Thoracic aorta (tissue), 2 donors: ENCODE data around the gene FAM117A. TPM values are rescaled to one million over a fixed set of nuclear protein-coding genes. Genes with fewer than 3 reads are reported as not detected.
"Not testable (repeated sequence)": the region's sequence is repeated elsewhere in the genome, so short reads cannot be mapped to it uniquely, and the experiment has no call there.

Experiments
- ATAC-seq: fragments of 150-250 bp; one replicate; pipeline ENCODE4 v1.8.0; 2017; ENCODE audit warnings: low read depth; ENCODE audit not compliant: insufficient number of reproducible peaks, low FRiP score
- DNase-seq: peaks from one replicate; pipeline ENCODE4 v3.0.0-alpha.2; 2020; ENCODE audit warnings: low spot score
- H3K27ac ChIP-seq, 2 donors: fragments of 200-600 bp; sonication (generic); 1 replicate in 1 of 2; 2 replicates in 1 of 2; pipeline ENCODE4 v1.5.1; 2016; ENCODE audit warnings: mild to moderate bottlenecking in 2 of 2, moderate library complexity in 2 of 2
- H3K27me3 ChIP-seq: fragments of 200-600 bp; sonication (generic); replicated peaks from 2 replicates; pipeline ENCODE4 v1.6.0; 2016; ENCODE audit warnings: mild to moderate bottlenecking; ENCODE audit not compliant: insufficient read depth
- H3K36me3 ChIP-seq: fragments of 200-600 bp; sonication (generic); one replicate; pipeline ENCODE4 v1.5.1; 2016
- H3K4me1 ChIP-seq, 2 donors: fragments of 200-600 bp; sonication (generic); 1 replicate in 1 of 2; 2 replicates in 1 of 2; pipeline versions ENCODE4 v1.5.1 to v1.6.0; 2016; ENCODE audit warnings: low read depth in 2 of 2, mild to moderate bottlenecking in 1 of 2; ENCODE audit not compliant: control insufficient read depth in 1 of 2
- H3K4me3 ChIP-seq: fragments of 200-600 bp; sonication (generic); 2 replicates; pipeline ENCODE4 v1.5.1; 2016; ENCODE audit warnings: mild to moderate bottlenecking
- H3K9me3 ChIP-seq: fragments of 200-600 bp; sonication (generic); 2 replicates; pipeline ENCODE4 v1.5.1; 2016
- CTCF ChIP-seq: fragments of 200-600 bp; sonication (generic); IDR thresholded peaks from one replicate; pipeline ENCODE4 v1.5.1; 2019; ENCODE audit warnings: antibody characterized with exemption
- total RNA-seq, 2 donors: library from RNA; depleted of rRNA; stranded (reverse); fragments of >200 nt; gene quantifications; one replicate each; pipeline versions ENCODE4 v1.1.0 to v1.2.3, GENCODE V29; 2016

The FAM117A gene
- total RNA-seq, 2 donors from 2014 or later: 12.1 to 23.7 TPM

GRCh38 chr17:49762151-49762941 is 1.6 kb downstream of the FAM117A start:
- no peaks in the 10 kb centered on the region for H3K27me3 ChIP-seq
- H3K27ac ChIP-seq: no peak overlapping the region
- TF ChIP-seq CTCF: no peak
- H3K4me1 ChIP-seq: peaks cover 14 to 27% of the 10 kb centered on the region in 2 donors
- peak overlapping the region; percentile 92 for H3K4me3 ChIP-seq
- peaks cover 4% of the 10 kb centered on the region for H3K36me3 ChIP-seq
- H3K9me3 ChIP-seq: no peaks in the 10 kb centered on the region
- no peak for ATAC-seq
- DNase-seq: no peak

GRCh38 chr17:49760932-49761558 is 2.9 kb downstream of the FAM117A start:
- DNase-seq (no peak), ATAC-seq (no peak)
- Histone ChIP-seq H3K4me1 (peaks cover 14 to 27% of the 10 kb centered on the region in 2 donors), H3K27ac (no peak overlapping the region), H3K36me3 (peaks cover 4% of the 10 kb centered on the region), H3K9me3 (no peaks in the 10 kb centered on the region), H3K4me3 (no peak overlapping the region), H3K27me3 (no peaks in the 10 kb centered on the region)
- TF ChIP-seq CTCF: no peak

GRCh38 chr17:49760296-49760695 is 3.6 kb downstream of the FAM117A start:
- DNase-seq: no peak
- no peak for TF ChIP-seq CTCF
- no peak overlapping the region for H3K27ac ChIP-seq
- no peak for ATAC-seq
- peaks cover 4% of the 10 kb centered on the region for H3K36me3 ChIP-seq
- H3K27me3 ChIP-seq: no peaks in the 10 kb centered on the region
- no peaks in the 10 kb centered on the region for H3K9me3 ChIP-seq
- H3K4me1 ChIP-seq: peaks cover 14 to 27% of the 10 kb centered on the region in 2 donors
- no peak overlapping the region for H3K4me3 ChIP-seq

- H3K9me3 ChIP-seq: no peaks in the 10 kb centered on the region
- no peak overlapping the region for H3K27ac ChIP-seq
- TF ChIP-seq CTCF: no peak
- no peaks in the 10 kb centered on the region for H3K27me3 ChIP-seq
- no peak overlapping the region for H3K4me3 ChIP-seq
- ATAC-seq: no peak
- DNase-seq: no peak
- H3K36me3 ChIP-seq: peaks cover 4% of the 10 kb centered on the region
- peaks cover 7 to 18% of the 10 kb centered on the region in 2 donors for H3K4me1 ChIP-seq
These were observed 4.7 kb downstream of the FAM117A start for GRCh38 chr17:49759203-49759602.

- not testable (repeated sequence) for H3K9me3 ChIP-seq, H3K4me3 ChIP-seq, DNase-seq, ATAC-seq, H3K27me3 ChIP-seq, H3K36me3 ChIP-seq, H3K27ac ChIP-seq
- H3K4me1 ChIP-seq: peaks cover 7 to 18% of the 10 kb centered on the region in 2 donors
These were observed 5.4 kb downstream of the FAM117A start for GRCh38 chr17:49758464-49759010.
